Measurements from ENCODE around the gene ICA1.
"Not testable (repeated sequence)": the region's sequence is repeated elsewhere in the genome, so short reads cannot be mapped to it uniquely, and the experiment has no call there.

Gene ICA1

DNA sequence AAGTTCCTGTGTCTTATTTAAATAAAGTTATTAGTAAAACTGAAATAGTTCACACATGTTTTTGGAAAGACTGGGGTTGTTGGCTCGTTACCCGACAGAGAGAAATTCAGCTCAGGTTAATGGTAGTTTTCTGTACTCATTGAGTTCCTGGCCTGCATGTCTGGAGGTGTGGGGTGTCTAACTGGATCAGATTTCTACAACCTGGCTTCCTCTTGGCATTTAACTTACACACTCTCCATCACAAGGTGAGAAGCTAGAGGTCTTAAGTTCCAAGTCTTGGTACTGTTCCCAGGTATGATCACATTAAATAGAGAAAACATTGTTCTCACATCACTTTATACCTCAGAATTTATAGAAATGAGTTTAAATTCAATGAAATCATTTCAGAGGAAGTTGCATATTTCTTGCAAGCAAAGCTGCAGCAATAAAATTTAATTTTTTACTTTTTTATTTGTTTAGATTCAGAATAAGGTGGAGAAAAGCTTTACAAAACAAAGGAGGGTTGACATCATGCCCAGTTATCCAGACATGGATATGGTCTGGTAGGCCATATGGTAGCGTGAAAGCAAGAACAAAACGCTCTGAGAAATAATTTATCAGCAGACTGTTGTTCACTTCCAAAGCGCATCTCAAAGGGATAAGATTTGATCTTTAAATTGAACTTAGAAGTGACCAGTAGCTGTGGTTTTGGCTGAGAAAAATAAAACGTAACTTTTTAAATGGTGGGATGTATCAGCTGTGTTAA lies 172.8 kb downstream of the ICA1 start:
- no peak for DNase-seq

DNA sequence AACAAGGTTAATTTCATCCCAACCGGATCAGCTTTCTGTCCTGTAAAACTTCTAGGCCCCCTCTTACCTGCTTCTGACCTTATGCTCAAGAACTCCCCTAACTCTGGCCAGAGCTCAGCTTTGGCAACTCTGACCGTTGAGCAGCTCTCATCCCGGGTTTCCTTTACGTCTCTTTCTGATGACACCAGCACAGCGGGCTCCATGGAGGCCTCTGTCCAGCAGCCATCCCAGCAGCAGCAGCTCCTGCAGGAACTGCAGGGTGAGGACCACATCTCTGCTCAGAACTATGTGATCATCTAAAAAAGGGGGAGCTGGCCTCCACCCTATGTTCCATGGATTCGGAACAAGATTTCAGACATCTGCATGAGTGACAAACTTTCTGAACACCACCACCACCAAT lies 175.7 kb downstream of the ICA1 start:
- DNase-seq = no peak

DNA sequence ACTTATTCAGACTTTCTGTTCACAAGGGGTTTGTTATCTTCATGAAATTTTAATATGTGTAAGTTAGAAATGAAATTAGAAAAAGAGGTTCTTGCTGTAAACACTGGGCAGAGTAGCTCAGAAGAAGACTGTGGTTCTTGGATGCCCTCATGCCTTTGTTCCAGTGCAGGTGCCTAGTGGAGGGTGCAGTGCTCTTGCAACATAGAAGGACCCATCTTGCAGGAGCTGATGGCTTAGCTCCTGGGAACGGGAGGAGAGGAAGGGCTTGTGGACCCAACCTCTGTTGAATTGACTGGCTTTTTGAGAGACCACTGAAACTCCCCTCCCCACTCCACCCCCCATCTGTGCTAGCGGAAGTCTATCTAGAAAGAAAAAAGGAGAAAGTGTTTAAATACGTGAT lies 176.5 kb downstream of the ICA1 start:
- DNase-seq = no peak

DNA sequence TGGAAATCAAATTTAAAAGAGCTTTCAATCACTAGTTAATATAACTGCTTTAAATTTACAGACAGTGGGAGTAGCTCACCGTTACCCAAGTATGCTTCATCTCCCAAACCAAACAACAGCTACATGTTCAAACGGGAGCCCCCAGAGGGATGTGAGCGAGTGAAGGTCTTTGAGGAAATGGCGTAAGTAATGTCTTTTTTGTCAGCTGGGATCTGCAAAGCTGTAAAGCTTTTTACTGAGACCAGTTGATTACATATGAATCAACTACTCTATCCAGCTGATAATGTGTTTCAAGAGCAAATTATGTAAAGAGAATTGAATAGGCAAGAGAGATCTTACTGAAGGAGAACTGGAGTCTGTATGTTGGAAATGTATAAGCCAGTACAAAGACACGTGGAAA lies 177.1 kb downstream of the ICA1 start:
- DNase-seq = no peak

DNA sequence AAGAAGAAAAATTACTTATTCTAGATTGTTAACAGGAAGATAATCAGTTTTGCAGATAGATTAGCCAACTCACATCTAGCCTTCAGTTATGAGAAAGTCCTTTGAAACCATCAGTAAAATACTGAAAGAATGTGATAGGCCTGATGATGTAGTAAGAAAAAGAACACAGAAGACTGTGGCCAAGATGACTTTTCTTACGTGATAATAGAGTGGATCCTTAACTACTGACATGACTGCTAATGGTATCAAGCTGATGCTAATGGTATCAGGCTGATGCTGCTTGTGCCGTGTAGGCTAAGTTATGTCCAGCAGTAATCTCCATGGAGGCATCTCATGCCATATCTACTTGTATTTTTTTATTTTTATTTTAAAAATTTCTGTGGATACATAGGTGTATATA lies 179.2 kb downstream of the ICA1 start:
- no peak for DNase-seq

DNA sequence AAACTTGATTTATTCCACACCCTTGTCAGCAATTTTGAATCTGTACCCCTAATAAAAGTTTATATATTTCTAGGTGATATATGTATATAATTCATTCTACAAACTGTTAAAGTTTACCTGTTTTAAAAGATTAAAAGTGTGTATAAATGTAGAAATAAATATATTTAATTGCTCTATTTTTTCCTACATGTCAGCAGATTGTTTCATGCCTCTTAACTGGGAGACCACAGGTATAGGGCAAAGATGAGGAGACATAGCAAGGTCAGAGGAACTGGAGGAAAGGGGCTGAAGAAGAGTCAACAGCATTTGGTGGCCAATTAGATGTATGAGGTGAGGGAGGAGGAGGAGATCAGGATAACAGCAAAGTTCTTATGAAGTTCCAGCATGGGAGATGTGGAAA lies 183.5 kb downstream of the ICA1 start:
- no peak for DNase-seq

DNA sequence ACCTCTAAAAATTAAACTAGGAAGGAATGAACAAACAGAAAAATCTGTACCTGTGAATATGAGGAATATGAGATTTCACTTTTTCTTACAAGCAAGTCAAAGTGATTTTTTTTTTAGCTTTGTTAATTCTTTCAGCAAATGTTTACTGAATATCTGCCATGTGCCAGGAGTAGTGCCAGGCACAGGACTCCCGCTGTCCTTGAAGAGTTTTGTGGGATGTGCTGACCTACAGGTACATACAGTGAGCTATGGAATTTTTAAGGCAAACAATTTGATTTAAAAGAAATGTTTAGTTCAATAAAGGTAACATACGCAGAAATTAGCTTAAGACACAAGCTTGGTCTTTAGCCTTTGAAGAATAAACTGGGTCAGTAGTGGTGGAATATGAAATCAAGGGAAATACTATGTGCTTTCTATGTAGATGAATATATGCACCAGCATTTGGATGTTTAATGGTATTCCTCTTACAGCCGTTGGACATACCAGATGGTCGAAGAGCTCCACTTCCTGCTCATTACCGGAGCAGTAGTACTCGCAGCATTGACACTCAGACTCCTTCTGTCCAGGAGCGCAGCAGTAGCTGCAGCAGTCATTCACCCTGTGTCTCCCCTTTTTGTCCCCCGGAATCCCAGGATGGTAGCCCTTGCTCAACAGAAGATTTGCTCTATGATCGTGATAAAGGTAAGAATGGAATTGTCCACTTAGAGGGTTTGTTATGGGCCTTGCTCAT lies 191.4 kb downstream of the ICA1 start:
- DNase-seq = no peak

DNA sequence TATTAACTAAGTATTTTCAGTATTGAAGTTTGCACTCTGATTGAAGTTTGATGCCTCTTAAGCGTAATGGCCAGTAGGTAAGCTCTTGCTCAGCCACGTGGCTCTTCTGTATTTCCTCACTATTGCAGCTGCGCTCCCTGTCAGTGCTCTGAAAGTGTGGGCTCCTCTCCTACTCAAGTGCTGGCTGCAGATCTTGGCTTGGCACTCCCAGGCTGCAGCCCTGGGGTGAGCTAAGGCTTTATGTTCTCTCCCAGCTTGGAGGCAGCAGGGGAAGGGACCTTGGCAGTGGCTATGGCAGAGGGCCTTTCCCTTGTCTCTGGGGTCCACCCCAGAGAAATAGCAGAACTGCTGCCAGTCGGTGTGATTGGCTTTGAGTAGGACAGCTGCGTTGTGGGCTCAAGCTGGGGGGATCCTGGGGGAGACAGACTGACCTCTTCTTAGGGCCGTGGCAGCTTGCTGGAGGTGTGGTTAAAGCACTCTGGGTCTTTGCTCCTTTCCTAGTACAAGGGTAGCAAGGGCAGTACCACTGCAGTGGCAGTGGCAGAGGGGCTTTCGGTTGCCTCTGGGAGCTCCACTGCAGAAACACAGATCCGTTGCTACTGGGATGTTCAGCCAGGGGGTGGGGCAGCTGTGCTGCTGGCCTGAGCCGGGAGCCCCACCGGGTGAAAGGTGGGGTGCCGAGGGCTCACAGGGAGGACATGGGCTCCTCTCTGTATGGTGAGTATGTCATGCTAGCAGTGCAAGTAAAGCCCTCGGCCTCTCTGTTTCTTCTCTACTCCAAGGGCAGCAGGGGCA lies 192.9 kb downstream of the ICA1 start:
- no peak for DNase-seq

DNA sequence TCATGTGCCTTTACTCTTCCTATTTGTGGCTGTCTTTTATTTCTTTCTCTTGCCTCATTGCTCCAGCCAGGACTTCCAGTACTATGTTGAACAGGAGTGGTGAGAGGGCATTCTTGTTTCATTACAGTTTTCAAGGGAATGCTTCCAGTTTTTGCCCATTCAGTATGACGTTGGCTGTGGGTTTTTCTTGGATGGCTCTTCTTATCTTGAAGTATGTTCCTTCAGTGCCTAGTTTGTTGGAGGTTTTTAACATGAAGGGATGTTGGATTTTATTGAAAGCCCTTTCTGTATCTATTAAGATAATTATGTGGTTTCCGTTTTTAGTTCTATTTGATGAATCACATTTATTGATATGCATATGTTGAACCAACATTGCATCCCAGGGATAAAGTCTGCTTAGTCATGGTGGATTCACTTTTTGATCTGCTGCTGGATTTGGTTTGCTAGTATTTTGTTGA lies 196.6 kb downstream of the ICA1 start:
- no peak for DNase-seq

DNA sequence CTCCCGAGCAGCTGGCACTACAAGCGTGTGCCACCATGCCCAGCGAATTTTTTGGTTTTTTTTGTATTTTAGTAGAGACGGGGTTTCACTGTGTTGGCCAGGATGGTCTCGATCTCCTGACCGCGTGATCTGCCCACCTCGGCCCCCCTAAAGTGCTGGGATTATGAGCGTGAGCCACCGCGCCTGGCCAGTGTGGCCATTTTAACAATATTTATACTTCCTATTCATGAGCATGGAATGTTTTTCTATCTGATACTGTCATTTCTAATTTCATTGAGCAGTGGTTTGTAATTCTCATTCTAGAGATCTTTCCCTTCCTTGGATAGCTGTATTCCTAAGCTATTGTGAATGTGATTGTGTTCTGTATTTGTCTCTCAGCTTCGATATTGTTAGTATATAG lies 197.1 kb downstream of the ICA1 start:
- DNase-seq = no peak

DNA sequence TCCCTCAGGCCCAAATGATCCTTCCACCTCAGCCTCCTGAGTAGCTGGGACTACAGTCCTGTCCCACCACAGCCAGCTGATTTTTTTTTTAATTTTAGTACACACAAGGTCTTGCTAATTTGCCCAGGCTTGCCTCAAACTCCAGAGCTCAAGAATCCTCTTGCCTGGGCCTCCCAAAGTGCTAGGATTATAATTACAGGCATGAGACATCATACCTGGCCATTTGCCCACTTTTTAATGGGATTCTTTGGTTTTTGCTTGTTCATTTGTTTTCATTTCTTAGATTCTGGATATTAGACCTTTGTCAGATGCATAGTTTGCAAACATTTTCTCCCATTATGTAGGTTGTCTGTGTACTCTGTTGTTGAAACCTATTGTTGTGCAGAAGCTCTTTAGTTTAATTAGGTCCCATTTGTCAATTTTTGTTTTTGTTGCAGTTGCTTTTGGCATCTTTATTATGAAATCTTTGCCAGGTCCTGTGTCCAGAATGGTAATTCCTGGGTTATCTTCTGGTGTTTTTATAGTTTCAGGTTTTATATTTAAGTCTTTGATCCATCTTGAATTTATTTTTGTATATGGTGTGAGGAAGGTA lies 198.2 kb downstream of the ICA1 start:
- no peak for DNase-seq

DNA sequence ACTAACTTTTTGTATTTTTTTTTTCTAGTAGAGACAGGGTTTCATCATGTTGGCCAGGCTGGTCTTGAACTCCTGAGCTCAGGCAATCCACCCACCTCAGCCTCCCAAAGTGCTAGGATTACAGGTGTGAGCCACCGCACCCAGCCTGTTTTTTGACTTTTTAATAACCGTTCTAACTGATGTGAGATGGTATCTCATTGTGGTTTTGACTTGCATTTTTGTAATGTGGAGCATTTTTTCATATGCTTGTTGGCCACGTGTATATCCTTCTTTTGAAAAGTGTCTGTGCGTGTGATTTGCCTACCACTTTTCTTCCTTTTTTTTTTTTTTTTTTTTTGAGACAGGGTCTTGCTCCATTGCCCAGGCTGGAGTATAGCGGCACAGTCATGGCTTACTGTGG lies 198.7 kb downstream of the ICA1 start:
- DNase-seq = not testable (repeated sequence)
